ENCODE measurements around the gene REX1BD.
"Not testable (repeated sequence)": the region's sequence is repeated elsewhere in the genome, so short reads cannot be mapped to it uniquely, and the experiment has no call there.

REX1BD gene

GRCh38 chr19:18588611-18589379 is at the start of gene REX1BD:
Gene REX1BD, plus strand, starts transcription at chr19:18588798. Its CDS starts 4 bp downstream, at chr19:18588802.
- peak; percentile 63 for DNase-seq

- DNase-seq: no peak
These were observed 49.2 kb upstream of the REX1BD start for GRCh38 chr19:18539372-18539771.

DNA sequence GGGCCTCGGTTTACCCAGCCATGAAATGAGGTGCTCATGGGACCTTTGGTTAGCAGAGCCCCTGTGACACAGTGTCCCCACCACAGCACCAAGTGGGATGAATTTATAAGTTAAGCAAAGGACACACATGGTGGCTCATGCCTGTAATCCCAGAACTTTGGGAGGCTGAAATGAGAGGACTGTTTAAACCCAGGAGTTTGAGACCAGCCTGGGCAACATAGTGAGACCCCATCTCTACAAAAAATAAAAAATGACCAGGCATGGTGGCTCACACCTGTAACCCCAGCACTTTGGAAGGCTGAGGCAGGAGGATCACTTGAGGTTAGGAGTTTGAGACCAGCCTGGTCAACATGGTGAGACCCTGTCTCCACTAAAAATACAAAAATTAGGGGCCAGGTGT is 48.4 kb upstream of the REX1BD start:
- not testable (repeated sequence) for DNase-seq

DNA sequence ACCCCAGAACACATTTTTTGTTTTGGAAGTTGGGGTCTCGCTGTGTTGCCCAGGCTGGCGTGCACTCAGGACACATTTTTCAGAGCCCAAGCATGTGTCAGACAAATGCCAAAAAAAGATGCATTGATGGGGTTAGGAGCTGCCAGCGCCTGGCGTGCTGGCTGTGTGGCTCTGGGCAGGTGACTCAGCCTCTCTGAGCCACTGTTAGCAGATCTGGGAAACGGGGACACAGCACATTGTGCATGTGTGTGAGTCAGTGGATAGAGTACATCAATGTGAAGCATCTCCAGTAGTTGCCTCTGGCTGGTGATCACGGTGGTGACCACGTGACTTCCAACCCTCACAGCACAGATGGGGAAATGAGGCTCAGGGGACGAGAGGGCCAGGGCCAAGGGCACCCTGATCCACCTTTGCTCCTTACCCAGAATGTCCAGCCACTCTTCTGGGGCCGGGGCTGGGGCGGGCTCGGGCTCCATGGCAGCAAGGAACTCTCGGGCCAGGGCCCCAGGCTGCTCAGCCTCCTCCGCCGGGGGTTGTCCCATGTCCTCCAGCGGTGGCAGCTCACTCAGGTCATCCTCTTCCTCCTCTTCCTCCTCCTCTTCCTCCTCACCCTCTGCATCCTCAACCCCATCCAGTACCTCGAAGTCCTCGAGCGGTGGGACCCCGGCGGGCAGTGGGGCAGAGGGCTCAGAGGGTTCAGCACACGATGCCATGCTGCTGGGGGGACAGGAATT is 47.2 kb upstream of the REX1BD start:
- DNase-seq: no peak

- no peak for DNase-seq
These were observed 46.3 kb upstream of the REX1BD start for GRCh38 chr19:18541992-18542940.

DNA sequence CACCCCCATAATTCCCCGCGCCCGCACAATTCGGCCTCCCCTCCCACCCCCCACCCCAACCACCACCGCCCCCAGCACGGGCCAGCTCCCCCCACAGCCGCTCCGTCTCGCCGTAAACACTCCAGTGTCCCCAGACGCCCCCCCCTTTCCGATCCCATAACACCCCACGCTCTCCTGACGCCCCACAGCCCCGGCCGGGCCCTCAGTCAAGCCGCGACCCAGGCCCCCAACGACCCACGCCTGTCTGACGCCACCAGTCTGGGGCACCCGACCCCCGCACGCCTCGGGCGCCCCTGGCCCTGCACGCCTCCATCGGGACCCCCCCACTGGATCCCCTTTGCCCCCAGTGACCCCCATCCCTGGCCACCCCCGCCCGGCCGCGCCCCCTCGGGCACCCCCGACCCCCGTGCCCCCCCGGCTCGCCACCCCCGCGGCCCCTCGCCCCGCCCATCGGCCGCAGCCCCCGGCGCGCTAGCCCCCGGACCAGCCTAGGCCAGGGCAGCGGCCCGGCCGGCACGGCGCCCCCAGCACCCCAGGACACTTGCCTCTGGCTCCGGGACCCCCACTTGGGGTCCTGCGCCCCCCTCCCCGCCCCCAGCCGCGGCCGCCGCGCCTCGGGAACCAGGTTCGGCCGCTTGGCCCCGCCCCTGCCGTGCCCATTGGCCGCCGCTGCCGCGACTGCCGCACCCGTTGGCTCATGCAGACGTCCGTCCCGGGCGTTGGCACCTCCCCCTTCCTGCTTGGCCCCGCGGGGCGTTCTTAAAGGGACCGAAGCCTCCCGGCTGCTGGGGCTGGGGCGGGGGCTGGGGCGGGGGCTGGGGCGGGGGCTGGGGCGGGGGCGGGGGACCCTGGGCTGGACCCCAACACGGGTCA is 45.4 kb upstream of the REX1BD start, which contains the start of gene FKBP8:
Gene FKBP8, minus strand, starts transcription at position 633 of the 873 bp plus-strand sequence. CDS start 1,603 bp downstream, outside the sequence.
- DNase-seq: peak; percentile 86

- DNase-seq: peak; percentile 51
These were observed 44.7 kb upstream of the REX1BD start for GRCh38 chr19:18543814-18544475.

- DNase-seq: no peak
These were observed 37.0 kb upstream of the REX1BD start for GRCh38 chr19:18551631-18552030.

GRCh38 chr19:18557411-18558201 is 31.0 kb upstream of the REX1BD start, which contains the start of gene KXD1:
Gene KXD1, plus strand, starts transcription at chr19:18557870. Its CDS starts 4,187 bp downstream, at chr19:18562057.
- peak; percentile 95 for DNase-seq

- DNase-seq: no peak
These were observed 30.4 kb upstream of the REX1BD start for GRCh38 chr19:18558202-18558555.

DNA sequence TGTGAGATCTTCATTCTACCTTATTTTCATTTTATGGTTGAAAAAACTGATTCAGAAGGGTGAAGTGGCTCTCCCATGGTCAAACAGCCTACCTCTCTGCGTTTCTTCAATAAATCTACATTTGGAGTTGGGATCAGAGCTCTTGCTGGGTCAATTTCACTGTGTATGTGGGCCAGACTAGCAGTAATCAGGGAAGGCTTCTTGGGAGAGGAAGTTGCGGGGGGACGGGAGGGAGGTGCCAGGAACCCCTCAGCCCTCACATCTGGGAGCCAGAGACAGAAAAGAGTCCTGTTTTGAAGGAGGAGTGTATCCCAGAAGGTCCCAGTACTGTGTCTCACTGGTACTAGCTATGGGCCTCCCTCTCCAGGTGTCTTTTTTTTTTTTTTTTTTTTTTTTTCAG is 30.0 kb upstream of the REX1BD start:
- no peak for DNase-seq

DNA sequence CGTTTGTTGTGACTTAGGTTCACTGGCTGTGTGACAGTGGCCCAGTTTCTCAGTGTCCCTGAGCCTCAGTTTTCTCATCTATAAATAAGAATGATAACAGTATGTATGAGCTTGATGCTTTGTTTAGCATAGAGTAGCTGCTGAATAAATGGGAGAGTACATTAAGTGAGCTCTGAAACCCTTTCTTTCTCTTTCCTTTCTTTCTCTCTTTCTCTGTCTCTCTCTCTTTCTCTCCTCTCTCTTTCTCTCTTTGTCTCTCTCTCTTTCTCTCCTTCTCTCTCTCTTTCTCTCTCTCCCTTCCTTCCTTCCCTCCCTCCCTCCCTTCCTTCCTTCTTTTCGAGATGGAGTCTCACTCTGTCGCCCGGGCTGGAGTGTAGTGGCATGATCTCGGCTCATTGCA is 28.9 kb upstream of the REX1BD start:
- DNase-seq: no peak

DNA sequence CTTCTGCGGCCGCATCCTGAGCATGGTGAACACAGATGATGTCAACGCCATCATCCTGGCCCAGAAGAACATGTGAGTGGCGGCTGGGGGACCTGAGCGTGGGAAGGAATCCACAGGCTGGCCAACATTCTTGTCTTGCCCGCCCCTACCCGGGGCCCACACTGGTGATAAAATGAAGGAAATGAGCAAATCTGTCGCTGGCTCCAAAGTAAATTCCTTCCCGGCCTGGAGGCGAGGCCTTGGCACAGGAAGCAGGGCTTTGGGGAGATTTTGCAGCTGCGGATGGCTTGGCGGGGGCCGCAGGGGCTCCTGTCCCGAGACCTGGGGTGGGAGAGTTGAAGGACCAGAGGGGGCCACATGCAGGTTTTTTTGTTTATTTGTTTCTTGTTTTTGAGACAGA is 26.5 kb upstream of the REX1BD start:
- no peak for DNase-seq

- no peak for DNase-seq
These were observed 21.6 kb upstream of the REX1BD start for GRCh38 chr19:18566953-18567352.

GRCh38 chr19:18568367-18568766 is 20.2 kb upstream of the REX1BD start:
- DNase-seq: no peak

GRCh38 chr19:18571564-18572344 is 16.8 kb upstream of the REX1BD start, which contains the start of gene UBA52:
Gene UBA52, plus strand, starts transcription at chr19:18571857. Its CDS starts 1,444 bp downstream, at chr19:18573301.
- DNase-seq: peak; percentile 98

DNA sequence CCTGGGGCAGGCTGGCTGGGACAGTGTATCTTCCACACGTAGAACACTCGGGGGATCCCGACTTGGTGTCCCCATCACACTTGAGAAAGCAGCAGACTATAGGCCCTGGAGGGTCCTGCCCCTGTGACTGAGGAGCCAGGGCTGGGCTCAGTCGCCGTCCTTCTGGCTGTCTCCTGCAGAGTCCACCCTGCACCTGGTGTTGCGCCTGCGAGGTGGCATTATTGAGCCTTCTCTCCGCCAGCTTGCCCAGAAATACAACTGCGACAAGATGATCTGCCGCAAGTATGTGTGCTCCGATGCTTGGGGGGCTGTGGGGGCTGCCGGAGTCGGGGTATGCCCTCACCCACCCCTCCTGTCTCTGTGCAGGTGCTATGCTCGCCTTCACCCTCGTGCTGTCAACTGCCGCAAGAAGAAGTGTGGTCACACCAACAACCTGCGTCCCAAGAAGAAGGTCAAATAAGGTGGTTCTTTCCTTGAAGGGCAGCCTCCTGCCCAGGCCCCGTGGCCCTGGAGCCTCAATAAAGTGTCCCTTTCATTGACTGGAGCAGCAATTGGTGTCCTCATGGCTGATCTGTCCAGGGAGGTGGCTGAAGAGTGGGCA is 13.8 kb upstream of the REX1BD start:
- DNase-seq: no peak

GRCh38 chr19:18576383-18576782 is 12.2 kb upstream of the REX1BD start:
- DNase-seq: no peak

DNA sequence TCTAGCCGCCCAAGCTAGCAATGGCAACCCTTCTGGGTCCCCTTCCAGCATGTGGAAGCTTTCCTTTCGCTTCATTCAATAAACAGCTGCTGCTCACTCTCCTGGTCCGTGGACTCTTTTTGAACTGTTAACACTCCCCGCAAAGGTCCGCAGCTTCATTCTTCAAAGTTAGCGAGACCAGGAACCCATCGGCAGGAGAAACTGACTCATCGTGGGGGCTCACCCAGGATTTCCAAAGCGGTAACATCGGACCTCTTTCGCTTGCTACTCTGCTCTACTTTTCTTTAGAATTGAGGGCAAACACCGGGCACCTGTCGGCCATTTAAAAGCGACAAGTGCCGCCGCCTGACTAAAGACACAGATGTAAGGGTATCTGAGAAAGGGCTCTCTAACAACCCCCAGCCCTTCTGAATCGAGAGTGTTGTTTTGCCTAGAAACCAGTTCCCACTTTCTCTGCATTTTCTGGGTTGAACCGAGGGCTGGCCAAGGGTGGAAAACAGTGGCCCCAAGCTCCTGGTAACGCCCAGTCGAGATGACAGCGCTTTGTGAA is 11.2 kb upstream of the REX1BD start:
- DNase-seq: no peak
